ENCODE data around the gene C1QL1.
A peak's percentile ranks its signal among the peaks of the same experiment; 100 is the strongest.

C1QL1 gene

GRCh38 chr17:44912763-44913544 is 55.1 kb downstream of the C1QL1 start:
- DNase-seq, result no peak

GRCh38 chr17:44911133-44912001 is 56.7 kb downstream of the C1QL1 start:
- DNase-seq, result peak; percentile 35

- DNase-seq, result no peak
Measured at GRCh38 chr17:44910231-44911106, 57.6 kb downstream of the C1QL1 start.

Measured in NCI-H1694 treated with DMSO at 0.1 percent for 48 hours (cell line).